ENCODE data around the gene ITPR2.
"Not testable (repeated sequence)": the region's sequence is repeated elsewhere in the genome, so short reads cannot be mapped to it uniquely, and the experiment has no call there.

The ITPR2 gene

GRCh38 chr12:26698186-26698585, 134.8 kb downstream of the ITPR2 start:
- no peak for DNase-seq

GRCh38 chr12:26697217-26697616, 135.8 kb downstream of the ITPR2 start:
- DNase-seq = no peak

- DNase-seq = no peak
These were observed 136.3 kb downstream of the ITPR2 start for GRCh38 chr12:26696613-26697092.

GRCh38 chr12:26696048-26696612, 136.9 kb downstream of the ITPR2 start:
- DNase-seq = no peak

- no peak for DNase-seq
These were observed 138.6 kb downstream of the ITPR2 start for GRCh38 chr12:26694402-26694801.

- no peak for DNase-seq
These were observed 140.6 kb downstream of the ITPR2 start for GRCh38 chr12:26692407-26692806.

- DNase-seq = peak; percentile 10
These were observed 141.6 kb downstream of the ITPR2 start for GRCh38 chr12:26691234-26691970.

GRCh38 chr12:26690601-26691000, 142.4 kb downstream of the ITPR2 start:
- no peak for DNase-seq

- no peak for DNase-seq
These were observed 143.6 kb downstream of the ITPR2 start for GRCh38 chr12:26689281-26689841.

- no peak for DNase-seq
These were observed 144.6 kb downstream of the ITPR2 start for GRCh38 chr12:26688344-26688904.

GRCh38 chr12:26686408-26686807, 146.6 kb downstream of the ITPR2 start:
- no peak for DNase-seq

GRCh38 chr12:26684101-26684500, 148.9 kb downstream of the ITPR2 start:
- no peak for DNase-seq

GRCh38 chr12:26683443-26683842, 149.6 kb downstream of the ITPR2 start:
- no peak for DNase-seq

- DNase-seq = no peak
These were observed 152.1 kb downstream of the ITPR2 start for GRCh38 chr12:26680727-26681455.

GRCh38 chr12:26678697-26679660, 154.0 kb downstream of the ITPR2 start:
- no peak for DNase-seq

GRCh38 chr12:26671487-26671886, 161.5 kb downstream of the ITPR2 start:
- DNase-seq = not testable (repeated sequence)

- no peak for DNase-seq
These were observed 164.1 kb downstream of the ITPR2 start for GRCh38 chr12:26668847-26669246.

GRCh38 chr12:26668230-26668629, 164.8 kb downstream of the ITPR2 start:
- no peak for DNase-seq

GRCh38 chr12:26666286-26666685, 166.7 kb downstream of the ITPR2 start:
- DNase-seq = no peak

- no peak for DNase-seq
These were observed 171.6 kb downstream of the ITPR2 start for GRCh38 chr12:26661399-26661798.

- DNase-seq = no peak
These were observed 173.1 kb downstream of the ITPR2 start for GRCh38 chr12:26659930-26660329.

GRCh38 chr12:26658991-26659390, 174.0 kb downstream of the ITPR2 start:
- no peak for DNase-seq
